SK-N-MC (cell line): ENCODE measurements around the gene ANKEF1.
A peak's percentile ranks its signal among the peaks of the same experiment; 100 is the strongest.

Experiments
- DNase-seq: peaks from one replicate; pipeline ENCODE4 v3.0.0-alpha.2; 2011; ENCODE audit warnings: low read depth, low spot score
- H3K27ac ChIP-seq: fragments of 200-600 bp; sonication (generic); 2 replicates; pipeline ENCODE4 v1.5.1; 2016; ENCODE audit warnings: mixed run types
- H3K36me3 ChIP-seq: fragments of 200-600 bp; sonication (generic); 2 replicates; pipeline ENCODE4 v1.6.1; 2017; ENCODE audit warnings: antibody characterized with exemption, low read length, mixed read lengths; ENCODE audit not compliant: insufficient read depth
- H3K4me3 ChIP-seq: fragments of 200-600 bp; sonication (generic); 2 replicates; pipeline ENCODE4 v1.5.1; 2016
- H3K9ac ChIP-seq: fragments of 200-600 bp; sonication (generic); 2 replicates; pipeline ENCODE4 v1.8.0; 2017; ENCODE audit warnings: mixed run types, mixed read lengths; ENCODE audit not compliant: insufficient read length
- H3K9me3 ChIP-seq: fragments of 200-600 bp; sonication (generic); 2 replicates; pipeline ENCODE4 v1.6.1; 2017; ENCODE audit warnings: low read depth, mild to moderate bottlenecking, antibody characterized with exemption, low read length, moderate library complexity, mixed read lengths
- EZH2 ChIP-seq: fragments of 200-600 bp; sonication (generic); IDR thresholded peaks from one replicate; pipeline ENCODE4 v1.6.1; 2017; ENCODE audit warnings: antibody characterized with exemption
- FOXP2 ChIP-seq: optimal IDR thresholded peaks from 2 replicates; pipeline ENCODE3; 2011; ENCODE audit warnings: mild to moderate bottlenecking, moderate library complexity; ENCODE audit not compliant: insufficient read depth; ENCODE audit errors: extremely low read length, control extremely low read depth
- POLR2AphosphoS5 ChIP-seq: IDR thresholded peaks from 2 replicates; pipeline ENCODE4 v1.6.1; 2012; ENCODE audit warnings: mild to moderate bottlenecking, low read depth, low read length, borderline replicate concordance

The ANKEF1 gene

DNA sequence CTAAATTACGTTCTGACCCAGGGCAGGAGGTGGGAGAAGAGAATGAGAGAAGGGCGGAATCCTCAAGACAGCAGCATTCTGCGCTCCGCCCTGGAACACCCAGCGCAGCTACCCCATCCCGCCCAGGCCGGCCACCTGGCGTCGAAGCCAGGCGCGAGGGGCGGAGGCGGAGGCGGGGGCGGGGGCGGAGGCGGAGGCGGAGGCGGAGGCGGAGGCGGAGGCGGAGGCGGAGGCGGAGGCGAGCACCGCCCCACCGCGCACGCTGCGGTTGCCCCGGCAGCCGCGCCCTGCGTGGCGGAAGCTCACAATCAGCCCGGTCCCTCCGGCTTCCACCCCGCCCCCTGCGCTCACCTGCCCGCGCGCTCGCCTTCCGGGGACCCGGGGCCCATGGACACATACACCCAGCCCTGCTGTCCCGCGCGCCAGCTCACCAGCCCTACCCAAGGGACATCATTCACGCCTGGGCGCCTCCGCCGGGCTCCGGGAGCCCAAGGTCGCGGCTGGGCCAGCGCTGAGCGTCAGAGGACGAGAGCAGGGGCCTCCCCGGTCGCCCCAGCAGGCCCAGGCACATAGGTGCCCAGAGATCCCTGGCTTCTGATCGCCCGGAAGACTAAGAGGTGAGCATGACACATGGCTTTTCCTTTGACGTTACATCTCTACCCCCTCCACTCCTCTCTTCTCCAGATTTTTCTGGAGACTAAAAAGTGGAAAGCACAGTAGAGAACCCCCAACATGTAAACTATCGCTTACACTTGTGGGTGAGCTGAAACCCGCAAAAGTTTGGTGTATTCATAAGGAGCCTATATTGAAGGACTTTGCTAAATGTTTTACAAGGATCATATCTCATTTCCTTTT, at the start of gene ANKEF1:
Gene ANKEF1, plus strand, starts transcription at position 271 of the 855 bp plus-strand sequence. CDS start 3,315 bp downstream, outside the sequence.
- Histone ChIP-seq H3K36me3 (no peaks in the 10 kb centered on the region), H3K9me3 (no peaks in the 10 kb centered on the region), H3K4me3 (peak within 1 kb of the TSS; percentile 84), H3K9ac (peak within 1 kb of the TSS; percentile 68), H3K27ac (no peak within 1 kb of the TSS)
- TF ChIP-seq EZH2 (no peak), FOXP2 (no peak), POLR2AphosphoS5 (peak; percentile 53; the same call in 1 of the 2 replicates)
- no peak for DNase-seq

DNA sequence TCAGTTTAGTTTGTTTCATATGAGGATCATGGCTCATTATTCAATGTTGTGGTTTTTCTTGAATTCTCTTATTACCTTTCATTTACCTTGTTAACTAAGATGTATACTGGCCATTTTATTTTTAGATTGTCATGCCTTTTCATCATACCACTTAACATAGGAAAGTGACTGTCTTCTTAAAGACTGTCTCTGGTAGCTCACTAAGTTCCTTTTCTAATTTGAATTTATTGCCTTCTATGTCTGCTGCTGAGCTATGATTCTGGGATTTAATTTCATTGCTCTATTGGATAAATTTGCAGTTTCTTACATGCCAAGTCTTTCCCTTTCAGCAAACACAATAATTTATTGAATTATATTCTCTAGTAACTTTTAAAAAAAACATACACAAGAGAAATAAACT, 49.5 kb upstream of the ANKEF1 start:
- peak overlapping the region; percentile 77 for H3K27ac ChIP-seq
- 0 out of 2 replicates have a peak overlapping the region, but pooled peaks have one; percentile 9 for H3K4me3 ChIP-seq
- no peaks in the 10 kb centered on the region for H3K36me3 ChIP-seq
- TF ChIP-seq POLR2AphosphoS5, result no peak
- no peak for TF ChIP-seq FOXP2
- TF ChIP-seq EZH2, result no peak
- no peak for DNase-seq
- no peak overlapping the region for H3K9ac ChIP-seq
- H3K9me3 ChIP-seq, result no peaks in the 10 kb centered on the region

DNA sequence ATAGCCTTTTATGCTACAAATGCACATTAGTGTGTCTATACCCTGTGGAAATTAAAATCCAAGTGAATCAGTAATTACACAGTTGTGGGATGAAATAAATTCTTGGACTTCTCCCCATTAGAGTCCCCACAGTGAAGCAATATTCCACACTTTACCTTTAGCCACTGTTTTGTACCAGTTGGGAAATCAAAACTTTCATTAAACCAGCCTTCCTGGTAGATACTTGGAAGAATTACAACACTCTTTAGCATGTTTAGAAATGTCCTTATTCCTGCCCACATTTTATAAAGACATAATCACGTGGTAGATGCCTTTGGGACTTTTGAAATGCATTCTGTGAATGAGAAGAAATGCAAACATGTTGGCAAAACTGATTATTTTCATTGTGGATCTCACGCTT, 49.0 kb upstream of the ANKEF1 start:
- Histone ChIP-seq H3K4me3 (0 out of 2 replicates have a peak overlapping the region, but pooled peaks have one; percentile 6), H3K36me3 (no peaks in the 10 kb centered on the region), H3K27ac (peak overlapping the region; percentile 77), H3K9me3 (no peaks in the 10 kb centered on the region), H3K9ac (no peak overlapping the region)
- no peak for TF ChIP-seq POLR2AphosphoS5
- no peak for TF ChIP-seq EZH2
- TF ChIP-seq FOXP2, result no peak
- no peak for DNase-seq

DNA sequence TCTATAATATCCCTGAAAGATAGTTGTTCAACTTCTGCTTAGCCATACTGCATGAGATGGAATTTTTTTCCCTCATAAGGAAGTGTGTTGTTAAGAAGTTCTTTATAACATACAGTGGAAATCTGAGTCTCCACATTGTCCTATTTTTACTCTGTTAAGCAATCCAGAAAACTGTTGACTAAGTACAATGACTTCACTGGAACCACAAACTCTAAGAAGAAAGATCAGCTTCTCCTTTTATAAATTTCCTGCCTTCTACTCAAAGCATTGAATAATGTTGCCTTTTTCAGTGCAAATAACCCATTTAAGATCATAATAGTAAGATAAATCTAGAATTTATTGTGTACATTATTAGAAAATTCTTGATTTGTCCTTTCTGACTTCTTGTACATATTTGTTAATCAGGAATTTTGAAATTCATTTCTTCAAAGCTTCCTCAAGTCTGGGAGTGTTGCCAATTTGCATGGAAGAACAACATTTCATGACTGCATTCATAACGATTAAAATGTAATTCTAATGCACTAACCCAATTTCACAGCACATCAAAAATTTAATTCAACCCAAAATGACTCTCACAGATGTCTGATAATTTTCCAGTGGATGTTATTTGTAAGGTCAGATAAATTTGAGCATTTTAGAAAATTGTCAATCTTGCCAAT, 45.6 kb upstream of the ANKEF1 start:
- DNase-seq, result peak; percentile 86
- H3K9me3 ChIP-seq, result no peaks in the 10 kb centered on the region
- peak overlapping the region; percentile 18 for H3K9ac ChIP-seq
- peak overlapping the region; percentile 97 for H3K27ac ChIP-seq
- H3K36me3 ChIP-seq, result no peaks in the 10 kb centered on the region
- peak overlapping the region; percentile 37 for H3K4me3 ChIP-seq
- TF ChIP-seq EZH2 (no peak), POLR2AphosphoS5 (peak; percentile 28; the same call in 1 of the 2 replicates)

DNA sequence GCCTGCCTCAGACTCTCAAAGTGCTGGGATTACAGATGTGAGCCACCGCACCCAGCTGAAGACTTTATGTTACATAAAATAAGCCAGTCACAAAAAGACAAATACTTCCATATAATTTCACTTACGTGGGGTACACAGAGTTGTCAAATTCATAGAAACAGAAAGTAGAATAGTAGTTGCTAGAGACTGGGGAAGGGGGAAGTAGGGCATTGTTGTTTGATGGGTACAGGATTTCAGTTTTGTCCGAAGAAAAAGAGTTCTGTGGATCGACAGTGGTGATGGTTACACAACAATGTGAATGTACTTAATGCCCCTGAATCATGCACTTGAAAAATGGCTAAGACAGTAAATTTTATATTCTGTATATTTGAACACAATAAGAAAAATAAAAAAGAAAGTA, 41.6 kb upstream of the ANKEF1 start:
- H3K4me3 ChIP-seq, result no peak overlapping the region
- no peaks in the 10 kb centered on the region for H3K9me3 ChIP-seq
- H3K36me3 ChIP-seq, result no peaks in the 10 kb centered on the region
- no peak for DNase-seq
- TF ChIP-seq POLR2AphosphoS5 (no peak), EZH2 (no peak), FOXP2 (no peak)
- H3K27ac ChIP-seq, result no peak overlapping the region
- H3K9ac ChIP-seq, result no peak overlapping the region

DNA sequence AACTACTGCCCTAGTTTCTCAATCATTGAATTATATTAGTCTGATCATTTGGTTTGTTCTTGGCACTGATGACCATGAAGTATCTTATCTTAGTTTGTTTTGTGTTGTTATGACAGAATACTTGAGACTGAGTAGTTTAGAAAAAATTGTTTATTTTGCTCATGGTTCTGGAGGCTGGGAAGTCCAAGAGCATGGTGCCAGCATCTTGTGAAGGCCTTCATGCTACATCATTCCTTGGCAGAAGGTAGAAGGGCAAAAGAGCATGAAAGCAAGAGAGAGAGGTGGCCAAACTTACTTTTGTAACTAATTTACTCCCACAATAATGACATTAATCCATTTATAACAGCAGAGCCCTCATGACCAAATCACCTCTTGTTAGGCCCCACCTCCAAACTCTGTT, 40.1 kb upstream of the ANKEF1 start:
- no peak for DNase-seq
- Histone ChIP-seq H3K4me3 (no peak overlapping the region), H3K36me3 (no peaks in the 10 kb centered on the region), H3K9me3 (no peaks in the 10 kb centered on the region), H3K9ac (no peak overlapping the region), H3K27ac (no peak overlapping the region)
- TF ChIP-seq FOXP2 (no peak), EZH2 (no peak), POLR2AphosphoS5 (no peak)

DNA sequence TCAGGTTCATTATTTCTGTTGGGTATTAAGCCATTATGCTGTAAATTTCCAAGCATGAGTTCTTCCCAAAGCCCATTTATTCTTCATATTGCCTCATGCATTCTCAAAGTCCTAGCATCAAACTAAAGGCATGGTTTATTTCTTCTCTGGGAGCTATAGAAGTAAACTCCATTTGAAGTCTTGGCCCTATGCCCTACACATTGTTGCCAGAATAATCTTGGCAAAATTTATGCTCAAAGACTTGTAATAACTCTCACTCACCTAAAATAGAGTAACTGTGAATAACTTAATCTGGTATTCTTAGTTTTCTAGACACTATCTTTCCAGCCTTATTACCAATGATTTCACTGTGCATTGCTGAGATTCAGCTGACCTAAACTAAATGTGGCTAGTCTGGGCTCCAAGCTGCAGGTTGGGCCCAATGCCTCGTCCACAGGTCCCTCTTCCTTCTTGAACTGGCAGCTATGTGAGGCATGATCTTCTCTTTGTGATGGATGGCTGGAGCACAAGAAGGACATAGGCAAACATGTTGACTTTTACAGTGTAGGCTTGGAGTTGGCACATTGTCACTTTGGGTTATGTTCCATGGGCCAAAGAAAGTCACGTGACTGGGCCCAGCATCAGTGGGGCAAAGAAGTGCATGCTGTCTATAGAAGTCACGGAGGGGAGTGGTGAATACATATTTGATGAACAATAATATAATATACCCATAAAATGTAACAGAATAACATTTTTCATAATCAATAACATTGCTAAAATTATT, 39.1 kb upstream of the ANKEF1 start:
- H3K27ac ChIP-seq, result no peak overlapping the region
- TF ChIP-seq EZH2 (no peak), FOXP2 (no peak), POLR2AphosphoS5 (no peak)
- no peak overlapping the region for H3K9ac ChIP-seq
- no peak for DNase-seq
- no peak overlapping the region for H3K4me3 ChIP-seq
- H3K36me3 ChIP-seq, result no peaks in the 10 kb centered on the region
- no peaks in the 10 kb centered on the region for H3K9me3 ChIP-seq

DNA sequence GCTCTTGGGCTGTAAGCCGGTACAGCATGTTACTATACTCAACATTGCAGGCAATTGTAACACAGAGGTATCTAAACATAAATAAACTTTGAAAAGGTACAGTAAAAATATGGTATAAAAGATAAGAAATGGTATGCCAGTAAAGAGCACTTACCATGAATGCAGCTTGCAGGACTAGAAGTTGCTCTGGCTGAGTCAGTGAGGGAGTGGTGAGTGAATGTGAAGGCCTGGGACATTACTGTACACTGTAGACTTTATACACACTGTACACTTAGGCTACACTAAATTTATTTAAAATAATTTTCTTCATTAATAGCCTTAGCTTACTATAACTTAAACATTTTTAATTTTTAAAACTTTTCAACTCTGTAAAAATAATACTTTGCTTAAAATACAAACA, 37.8 kb upstream of the ANKEF1 start:
- no peaks in the 10 kb centered on the region for H3K9me3 ChIP-seq
- no peak overlapping the region for H3K27ac ChIP-seq
- H3K4me3 ChIP-seq, result no peak overlapping the region
- DNase-seq, result no peak
- TF ChIP-seq FOXP2, result no peak
- TF ChIP-seq EZH2, result no peak
- no peak for TF ChIP-seq POLR2AphosphoS5
- H3K36me3 ChIP-seq, result no peaks in the 10 kb centered on the region
- no peak overlapping the region for H3K9ac ChIP-seq
